Activated T-cell treated with anti-CD3 and anti-CD28 coated beads, Interleukin-2, amount 50 U/mL, for 1 hour (primary cell): ENCODE data around the gene CCDC47.

Experiments
- DNase-seq: peaks from one replicate; pipeline ENCODE4 v3.0.0-alpha.2; 2020

CCDC47 gene

GRCh38 chr17:63783522-63783921 is 10.1 kb upstream of the CCDC47 start:
- no peak for DNase-seq

GRCh38 chr17:63780928-63781327 is 7.5 kb upstream of the CCDC47 start:
- DNase-seq, result no peak

- no peak for DNase-seq
Measured at GRCh38 chr17:63780507-63780906, 7.1 kb upstream of the CCDC47 start.

GRCh38 chr17:63775420-63775819 is 2.0 kb upstream of the CCDC47 start:
- no peak for DNase-seq

- DNase-seq, result no peak
Measured at GRCh38 chr17:63774969-63775265, 1.5 kb upstream of the CCDC47 start.

- DNase-seq, result no peak
Measured at GRCh38 chr17:63774141-63774968, 958 bp upstream of the CCDC47 start, which contains the start of gene DDX42. Gene DDX42 (plus strand): TSS chr17:63774170. CDS start chr17:63787050, 12,880 bp downstream.

- no peak for DNase-seq
Measured at GRCh38 chr17:63772801-63773271, 561 bp downstream of the CCDC47 start.

- DNase-seq, result no peak
Measured at GRCh38 chr17:63768433-63768832, 5.0 kb downstream of the CCDC47 start.

- DNase-seq, result no peak
Measured at GRCh38 chr17:63766754-63767153, 6.6 kb downstream of the CCDC47 start.

GRCh38 chr17:63764716-63765115 is 8.7 kb downstream of the CCDC47 start:
- no peak for DNase-seq

GRCh38 chr17:63762161-63763078 is 11.0 kb downstream of the CCDC47 start:
- DNase-seq, result no peak

GRCh38 chr17:63760771-63761539 is 12.4 kb downstream of the CCDC47 start:
- DNase-seq, result no peak

GRCh38 chr17:63758428-63758827 is 15.0 kb downstream of the CCDC47 start:
- no peak for DNase-seq

- no peak for DNase-seq
Measured at GRCh38 chr17:63754046-63754445, 19.4 kb downstream of the CCDC47 start.

GRCh38 chr17:63753215-63753614 is 20.2 kb downstream of the CCDC47 start:
- no peak for DNase-seq

- DNase-seq, result no peak
Measured at GRCh38 chr17:63752707-63753106, 20.7 kb downstream of the CCDC47 start.

- no peak for DNase-seq
Measured at GRCh38 chr17:63751806-63752205, 21.6 kb downstream of the CCDC47 start.

GRCh38 chr17:63741408-63742173 is 31.8 kb downstream of the CCDC47 start, which contains the start of gene STRADA:
Gene STRADA (minus strand): TSS chr17:63741799. CDS start chr17:63728369, 13,430 bp downstream.
- peak; percentile 99 for DNase-seq

GRCh38 chr17:63741143-63741407 is 32.3 kb downstream of the CCDC47 start:
- DNase-seq, result no peak

- DNase-seq, result no peak
Measured at GRCh38 chr17:63740464-63741142, 32.8 kb downstream of the CCDC47 start.

GRCh38 chr17:63735691-63736090 is 37.7 kb downstream of the CCDC47 start:
- DNase-seq, result no peak

GRCh38 chr17:63722403-63722802 is 51.0 kb downstream of the CCDC47 start:
- DNase-seq, result no peak
